ENCODE data around the gene CAPN13.

Gene CAPN13

DNA sequence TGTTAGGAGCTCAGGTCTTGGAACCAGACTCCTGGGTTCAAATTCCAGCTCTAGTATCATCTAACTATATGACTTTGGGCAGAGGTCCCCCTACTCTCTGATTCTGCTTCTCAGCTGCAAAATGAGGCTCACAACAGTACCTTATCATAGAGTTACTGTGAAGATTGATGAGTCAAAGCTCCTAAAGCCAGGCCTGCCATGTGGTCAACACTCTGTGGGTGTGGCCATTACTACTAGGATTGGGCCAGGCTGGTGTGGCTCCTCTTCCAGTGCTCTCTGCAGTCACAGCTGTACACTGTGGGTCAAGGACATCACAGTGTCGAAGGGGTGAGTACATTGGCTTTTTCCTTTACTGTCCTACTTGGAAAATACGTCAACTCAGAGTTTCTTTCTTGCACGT is 22.6 kb downstream of the CAPN13 start:
- DNase-seq = no peak

DNA sequence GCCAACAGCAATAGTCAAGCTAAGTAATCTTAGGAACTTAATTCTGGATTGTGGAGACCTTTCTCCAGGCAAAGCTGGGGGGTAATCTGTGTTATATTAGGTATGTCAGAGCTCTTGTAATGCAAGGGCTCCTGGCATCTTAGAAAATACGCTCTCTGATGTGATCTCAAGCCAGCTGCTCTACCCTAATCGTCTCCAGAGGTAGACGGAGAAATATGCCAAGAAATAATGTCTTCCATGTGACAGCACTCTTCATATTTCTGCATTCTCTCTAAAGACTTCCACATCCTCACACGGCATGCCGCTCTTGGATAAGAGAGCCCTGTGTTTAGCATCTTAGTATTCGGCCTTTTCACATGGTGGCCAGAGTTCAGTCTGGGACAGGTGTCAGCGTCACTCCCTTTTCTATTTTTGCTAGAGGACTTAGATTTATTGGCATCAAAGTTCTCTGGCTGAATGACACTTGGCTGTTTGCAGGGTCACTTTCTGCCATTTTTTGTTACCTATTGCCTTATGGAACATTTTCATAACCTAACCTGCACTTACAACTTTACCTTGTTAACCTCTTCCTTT is 25.2 kb downstream of the CAPN13 start:
- DNase-seq = no peak

DNA sequence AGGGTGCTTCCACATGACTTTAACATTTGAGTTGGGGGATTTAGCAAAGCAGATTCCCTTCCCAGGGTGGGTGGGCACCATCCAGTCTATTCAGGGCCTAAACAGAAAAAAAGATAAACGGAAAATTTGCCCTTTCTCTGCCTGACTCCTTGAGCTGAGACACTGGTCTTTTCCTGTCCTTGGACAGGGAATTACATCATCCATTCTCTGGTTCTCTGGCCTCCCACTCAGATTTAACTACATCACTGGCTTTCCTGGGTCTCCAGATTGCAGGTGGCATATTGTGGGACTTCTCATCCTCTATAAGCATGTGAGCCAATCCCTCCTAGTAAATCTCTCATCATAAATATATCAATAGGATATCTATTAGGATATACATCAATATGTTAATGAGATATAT is 25.8 kb downstream of the CAPN13 start:
- DNase-seq = no peak

DNA sequence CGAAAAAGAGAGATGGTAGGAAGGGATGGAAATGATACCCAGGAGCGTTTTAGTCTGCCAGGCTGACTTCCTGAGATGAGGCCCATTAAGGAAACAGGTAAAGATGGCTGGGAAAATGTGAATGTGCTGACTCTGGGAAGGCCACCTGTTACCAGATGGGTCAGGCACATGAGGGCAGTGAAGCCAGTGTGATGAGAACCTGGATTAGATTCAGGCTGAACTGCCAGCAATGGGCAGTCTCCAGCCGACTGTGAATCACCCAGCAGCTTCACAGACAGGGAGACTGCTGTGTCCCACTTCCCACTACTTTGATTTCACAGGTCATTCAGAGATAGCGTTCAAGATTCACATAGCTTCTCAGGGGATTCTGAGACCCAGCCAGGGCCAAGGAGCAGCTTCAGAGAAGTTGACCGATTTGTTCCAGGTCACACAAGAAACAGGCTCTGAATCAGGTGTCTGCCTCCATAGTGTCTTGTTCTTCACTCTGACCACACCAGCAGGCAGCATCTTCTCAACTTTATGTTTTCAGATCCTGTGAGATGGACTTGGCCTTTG is 26.4 kb downstream of the CAPN13 start:
- no peak for DNase-seq

DNA sequence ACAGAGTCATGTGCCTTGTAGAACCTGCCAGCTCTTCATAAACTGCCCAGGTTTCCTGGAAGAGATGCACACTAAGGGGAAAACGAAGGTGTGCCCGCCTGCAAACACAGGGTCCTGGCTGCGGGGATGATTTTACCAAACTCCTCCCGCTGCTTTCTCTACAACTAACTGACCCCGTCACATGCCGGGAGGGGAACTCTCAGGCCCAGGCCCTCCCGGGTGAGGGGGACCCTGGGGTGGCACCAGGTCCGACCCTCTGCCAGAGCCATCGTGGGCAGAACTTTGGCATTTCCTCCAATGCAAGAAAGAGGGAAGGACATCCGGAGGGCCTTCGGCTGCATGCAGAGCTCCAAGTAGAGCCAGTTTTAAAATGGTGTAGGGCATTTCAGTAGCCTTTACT is 28.6 kb downstream of the CAPN13 start:
- no peak for DNase-seq

DNA sequence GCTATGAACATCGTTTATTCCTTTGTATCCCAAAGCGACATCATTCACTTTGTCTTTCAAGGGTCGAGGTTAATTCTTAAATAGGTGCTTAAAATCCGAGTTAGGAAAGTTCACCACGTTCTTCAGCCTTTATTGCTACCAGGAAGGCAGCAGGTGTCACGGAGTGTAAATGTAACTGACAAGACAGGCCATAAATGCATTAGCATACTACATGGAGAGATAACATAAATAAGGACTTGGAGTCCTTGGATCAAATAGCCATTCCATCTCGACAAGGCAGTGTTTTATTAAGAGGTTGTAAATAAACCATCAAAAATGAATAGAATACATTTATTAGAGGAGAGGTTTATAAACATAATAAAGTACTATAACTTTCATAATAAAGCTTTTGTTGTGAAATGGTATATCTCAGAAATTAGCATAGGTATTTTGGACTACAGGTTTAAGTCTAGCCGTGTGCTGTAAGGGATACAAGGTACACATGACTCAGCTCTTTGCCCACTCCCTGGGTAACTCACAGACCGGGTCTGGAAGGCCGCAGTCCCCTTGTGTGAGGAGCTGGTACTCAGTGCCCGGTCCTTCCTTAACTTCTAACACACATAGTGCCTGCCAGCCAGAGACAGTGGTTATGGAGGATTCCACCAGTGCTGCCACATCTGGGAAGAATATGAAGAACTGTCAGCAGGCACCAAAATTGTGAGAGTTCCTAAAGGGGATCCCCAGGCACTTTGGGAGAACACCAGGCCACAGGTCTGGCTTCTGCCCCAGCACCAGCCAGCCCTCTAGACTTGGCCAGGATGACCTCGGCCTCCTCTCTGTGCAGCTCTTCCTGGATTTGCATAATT is 29.4 kb downstream of the CAPN13 start:
- no peak for DNase-seq

DNA sequence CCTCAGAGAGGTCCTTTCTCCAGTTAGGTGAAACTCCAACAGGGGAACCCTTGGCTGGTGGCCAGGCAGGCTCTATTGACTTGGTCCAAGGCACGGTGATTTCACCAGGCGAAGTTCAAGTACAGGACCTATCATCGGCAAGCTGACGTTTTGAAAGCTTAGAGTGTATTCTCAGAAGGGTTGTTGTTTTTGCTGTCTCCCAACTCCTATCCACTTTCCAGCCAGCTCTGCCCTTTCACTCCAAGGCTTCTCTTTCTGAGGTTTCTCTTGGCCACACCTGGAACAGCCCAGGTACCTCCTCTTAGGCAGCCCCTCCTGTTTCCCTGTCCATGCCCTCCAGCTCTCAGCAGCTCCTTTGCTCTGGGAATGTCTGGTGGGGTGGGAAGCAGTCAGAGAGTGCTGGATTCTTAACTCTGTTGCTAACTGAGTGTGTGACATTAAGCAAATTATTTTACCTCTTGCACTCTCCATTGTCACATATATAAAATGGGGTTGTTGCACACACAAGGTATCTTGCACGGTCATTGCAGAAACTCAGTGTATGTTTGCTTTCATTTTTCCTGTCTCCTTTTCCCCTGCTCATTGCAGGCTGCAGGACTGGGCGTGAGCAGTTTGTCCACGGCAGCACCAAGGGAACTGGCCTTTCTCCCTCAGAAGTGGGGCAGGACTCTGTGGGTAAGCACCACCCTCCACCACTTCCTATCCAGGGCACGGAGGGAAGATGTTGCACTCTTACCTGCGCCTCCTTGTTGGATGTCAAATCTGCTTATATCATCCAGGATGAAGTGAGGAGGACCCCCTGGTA is 30.2 kb downstream of the CAPN13 start:
- no peak for DNase-seq

DNA sequence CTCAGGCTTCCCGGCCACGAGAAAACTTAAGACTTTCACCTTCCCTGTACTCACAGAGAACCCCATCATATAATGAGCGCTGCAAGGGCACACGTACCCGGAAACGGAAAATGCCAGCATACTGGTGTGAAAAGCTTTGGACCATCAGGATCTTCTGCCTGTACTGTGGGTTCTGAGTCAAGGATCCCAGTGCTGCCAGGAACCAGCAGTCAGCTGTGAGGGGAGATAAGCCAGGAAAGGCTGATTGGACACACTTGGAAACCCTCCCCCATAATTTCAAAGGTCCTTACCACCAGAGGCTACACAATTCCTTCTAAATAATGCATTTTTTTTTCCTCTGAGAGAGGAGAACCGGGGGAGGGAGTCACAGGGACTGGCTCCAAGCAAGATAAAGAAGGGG is 31.4 kb downstream of the CAPN13 start:
- no peak for DNase-seq

DNA sequence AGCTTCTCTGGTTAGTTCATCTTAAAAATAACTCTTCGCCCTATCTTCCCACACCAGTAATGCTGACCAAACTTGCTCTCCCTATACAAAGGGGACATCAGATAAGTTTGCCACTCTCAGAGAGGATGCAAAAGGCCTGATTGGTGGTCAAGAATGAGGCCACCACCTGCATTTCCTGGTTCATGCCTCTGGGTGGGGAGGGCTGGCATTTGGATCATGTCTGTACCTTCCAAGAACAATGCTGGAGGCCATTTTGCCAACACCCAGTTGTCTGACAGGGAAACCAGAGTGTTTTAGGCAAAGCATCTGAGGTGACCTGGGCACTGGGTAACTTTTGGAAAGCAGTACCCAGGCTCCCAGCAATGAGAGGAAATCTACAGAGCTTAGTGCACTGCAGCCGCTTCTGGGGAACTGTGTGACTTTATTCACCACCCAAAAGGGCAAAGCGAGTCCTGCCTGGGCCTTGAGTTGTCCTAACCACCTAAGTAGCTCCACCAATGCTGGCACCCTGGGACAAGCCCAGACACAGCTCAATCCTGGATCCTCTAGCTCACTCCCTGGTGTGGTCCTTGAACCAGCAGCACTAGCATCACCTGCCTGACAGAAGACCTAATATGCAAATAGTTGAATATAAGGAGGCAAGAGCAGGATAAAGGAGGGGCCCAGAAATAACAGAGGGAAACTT is 35.1 kb downstream of the CAPN13 start:
- no peak for DNase-seq

DNA sequence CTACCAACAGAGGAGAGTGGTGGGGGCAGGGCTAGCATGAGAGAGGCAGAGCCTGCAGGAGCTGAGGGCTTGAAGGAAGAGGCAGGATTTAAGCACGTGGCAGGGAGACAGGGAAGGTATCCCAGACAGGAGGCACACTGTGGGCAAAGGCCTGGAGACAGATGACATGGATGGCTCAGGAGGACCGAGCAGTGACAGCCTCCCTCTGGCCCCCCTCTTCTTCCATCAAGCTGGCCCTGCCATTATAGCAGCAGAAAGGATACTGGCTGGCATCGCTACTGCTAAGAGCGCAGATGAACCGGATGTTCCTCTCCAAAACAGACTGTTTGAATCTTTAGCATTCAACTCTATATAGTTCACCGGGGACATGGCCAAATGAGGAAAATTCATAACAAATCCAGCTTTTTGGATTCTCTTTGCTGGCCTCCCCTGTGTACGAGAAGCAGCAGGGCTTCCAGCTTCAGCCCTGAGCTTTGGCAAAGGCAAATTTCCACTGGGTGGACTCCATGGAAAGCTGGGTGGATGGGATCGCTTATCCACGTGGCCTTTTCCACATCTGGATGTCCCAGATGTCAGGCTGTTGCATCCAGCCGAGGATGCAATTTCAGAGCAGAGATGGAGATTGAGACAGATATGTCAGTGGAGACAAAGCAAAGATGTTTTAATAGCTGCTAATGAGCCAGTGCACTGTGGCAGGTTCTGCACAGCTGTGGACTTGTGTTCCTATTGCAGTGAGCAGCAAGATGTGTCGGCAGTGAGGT is 36.2 kb downstream of the CAPN13 start:
- no peak for DNase-seq

DNA sequence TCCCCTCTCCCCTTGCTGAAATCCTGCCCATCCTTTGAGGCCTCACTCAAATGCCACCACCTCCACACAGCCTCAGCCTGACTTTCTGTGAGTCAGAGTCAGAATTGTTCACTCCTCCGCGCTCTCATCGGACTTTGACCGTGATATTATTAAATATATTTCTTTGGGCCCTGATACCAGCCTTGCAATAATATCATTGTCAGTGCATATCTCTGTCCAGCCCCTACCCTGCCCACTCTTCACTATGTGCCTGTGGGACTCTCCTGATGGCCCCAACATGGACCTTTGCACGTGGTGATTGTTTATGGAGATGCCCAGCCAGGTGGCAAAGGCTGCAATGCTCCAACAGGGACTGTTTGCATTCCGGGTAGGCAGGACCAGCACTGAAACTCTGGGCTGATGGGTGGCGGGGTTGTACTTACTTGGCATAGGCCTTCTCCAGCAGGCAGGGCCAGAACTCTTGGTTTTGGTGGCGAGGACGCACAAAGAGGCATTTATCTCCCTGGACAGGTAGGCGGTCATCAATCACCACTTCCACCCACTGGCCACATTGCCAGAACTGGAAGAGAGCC is 37.3 kb downstream of the CAPN13 start:
- DNase-seq = no peak

DNA sequence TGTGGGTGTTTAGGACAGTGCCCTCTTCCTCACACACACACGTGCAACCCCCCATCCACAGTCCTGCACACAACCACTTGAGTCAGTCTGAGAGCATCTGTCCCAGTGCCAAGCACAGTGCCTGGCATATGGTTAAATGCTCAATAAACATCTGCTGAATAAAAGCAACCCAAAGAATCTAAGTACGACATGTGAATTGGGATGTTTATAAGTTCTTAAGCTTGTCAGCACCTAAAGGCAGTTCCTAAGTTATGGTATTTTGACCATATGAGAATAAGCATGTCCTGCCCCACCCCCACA is 37.8 kb downstream of the CAPN13 start:
- DNase-seq = no peak

DNA sequence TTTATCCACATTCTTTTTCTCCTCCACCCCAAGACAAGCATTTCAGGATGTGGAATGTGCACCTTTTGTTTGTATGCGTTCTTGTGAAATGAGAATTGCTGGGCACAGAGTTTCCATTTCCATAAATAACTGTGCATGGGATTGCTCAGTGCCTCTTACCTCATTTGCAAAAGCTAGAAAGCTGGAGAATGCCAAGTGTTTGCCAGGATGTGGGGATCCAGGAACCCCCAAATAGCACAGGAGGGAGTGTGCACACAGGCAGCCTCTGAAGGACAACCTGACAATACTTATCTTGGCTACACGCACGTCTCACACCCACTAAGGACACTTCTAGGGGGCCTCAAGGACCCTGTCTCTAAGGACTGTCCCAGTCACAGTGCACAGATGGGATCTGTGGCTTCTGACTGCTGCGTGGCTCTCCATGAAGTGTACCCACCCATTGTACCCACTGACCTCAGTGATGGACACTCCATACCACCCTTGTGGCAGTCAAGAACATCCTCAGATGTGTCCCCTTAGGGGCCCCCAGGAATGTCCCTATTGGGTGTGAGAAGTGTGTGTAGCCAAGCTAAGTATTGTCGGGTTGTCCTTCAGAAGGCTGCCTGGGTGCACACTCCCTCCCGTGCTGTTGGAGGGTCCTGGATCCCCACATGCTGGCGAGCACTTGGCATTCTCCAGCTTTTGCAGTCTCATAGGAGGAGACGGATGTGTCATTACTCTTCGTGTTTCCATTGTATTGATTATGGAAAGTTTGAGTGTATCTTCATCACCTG is 38.4 kb downstream of the CAPN13 start:
- DNase-seq = no peak

DNA sequence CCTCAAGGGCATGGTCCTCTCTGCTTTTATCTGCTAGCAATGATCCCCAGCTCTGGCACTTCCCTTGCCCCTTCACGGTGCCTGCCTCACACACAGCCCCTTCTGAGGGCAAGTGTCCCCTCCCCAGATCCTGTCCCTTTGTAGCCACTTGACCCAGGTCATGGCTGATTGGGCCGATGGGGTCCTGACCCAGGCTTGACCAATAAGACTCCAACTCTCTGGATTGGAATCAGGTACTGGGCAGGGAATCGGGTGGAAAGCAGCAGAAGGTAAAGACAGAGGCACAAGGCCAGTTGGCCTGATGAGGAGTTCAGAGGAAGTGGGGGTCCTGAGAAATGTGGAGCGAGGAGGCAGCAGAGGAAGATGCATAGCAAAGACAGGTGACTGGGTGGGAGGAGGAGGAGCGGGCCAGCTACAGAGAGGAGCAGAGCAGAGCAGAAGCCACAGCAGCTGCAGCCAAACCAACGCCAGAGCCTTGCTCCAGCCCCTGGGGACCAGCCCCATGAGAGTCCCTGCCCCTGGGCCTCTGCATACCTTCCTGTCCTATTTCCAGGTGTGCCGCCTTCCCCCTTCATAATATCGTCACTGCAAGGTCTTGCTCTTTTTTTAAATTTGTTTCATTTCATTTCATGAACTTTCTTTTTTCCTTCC is 39.1 kb downstream of the CAPN13 start:
- DNase-seq = no peak

DNA sequence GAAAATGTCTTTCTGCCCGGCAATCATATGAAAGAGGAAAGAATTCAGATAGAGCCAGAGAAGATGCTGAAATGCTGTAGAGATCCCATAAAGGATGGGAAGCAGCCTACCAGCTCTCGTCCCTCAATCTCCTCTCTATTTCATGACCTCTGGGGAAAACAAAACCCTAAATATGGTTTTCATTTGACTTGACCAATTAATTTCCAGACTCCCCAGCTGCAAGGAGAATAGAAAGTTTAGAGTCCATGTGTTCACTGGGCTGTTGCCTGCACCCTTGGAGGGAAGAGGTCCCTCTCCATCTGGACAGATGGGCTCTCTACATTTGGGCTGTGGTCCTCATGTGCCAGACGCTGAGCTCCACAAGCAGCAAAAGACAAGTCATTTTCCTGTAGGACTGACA is 40.6 kb downstream of the CAPN13 start:
- no peak for DNase-seq

DNA sequence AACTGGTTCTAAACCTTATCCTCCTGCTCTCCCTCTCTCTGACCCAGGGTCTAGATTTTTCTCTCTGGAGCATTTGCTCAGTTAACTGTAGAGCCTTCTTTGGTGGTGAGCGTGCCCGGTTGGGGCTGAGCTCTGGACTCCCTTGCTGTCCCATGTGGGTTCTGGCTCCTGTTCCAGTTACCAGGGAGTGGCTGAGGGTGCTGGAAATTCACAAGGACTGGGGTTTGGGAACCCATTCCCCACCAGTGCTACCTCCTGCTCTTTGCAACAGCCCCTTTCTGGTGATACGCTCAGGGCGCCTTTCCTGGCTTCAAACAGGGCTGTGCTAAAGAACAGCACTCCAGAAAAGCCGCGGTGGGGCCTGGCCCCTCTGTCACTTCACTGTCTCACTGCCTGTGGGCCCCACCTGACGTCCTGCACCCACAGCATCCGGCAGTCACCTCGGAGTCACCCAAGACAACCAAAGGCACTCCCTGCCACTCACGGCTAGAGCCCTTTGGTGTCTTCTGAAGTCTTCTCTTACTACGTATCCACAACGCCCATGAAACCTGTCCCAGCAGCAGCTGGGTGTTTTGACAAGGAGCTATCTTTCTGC is 41.3 kb downstream of the CAPN13 start:
- no peak for DNase-seq

DNA sequence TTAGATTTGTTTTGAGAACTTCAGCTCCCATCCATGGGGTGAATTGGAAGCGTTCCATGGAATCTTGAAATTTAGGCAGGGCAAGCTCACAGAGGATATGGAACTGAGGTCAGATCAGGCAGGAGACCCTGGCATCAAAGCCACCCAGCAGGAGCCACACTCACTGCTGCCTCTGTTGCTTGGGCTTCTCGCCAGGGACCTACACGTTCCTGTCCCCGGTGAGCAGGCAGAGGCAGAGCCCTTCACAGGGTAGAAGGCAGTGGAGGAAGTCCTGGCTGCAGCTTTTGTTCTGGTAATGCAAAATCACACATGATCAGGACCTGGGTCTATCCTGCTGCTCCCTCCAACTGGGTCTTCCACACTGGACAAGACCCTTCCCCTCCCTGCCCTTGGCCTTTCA is 42.1 kb downstream of the CAPN13 start:
- no peak for DNase-seq

DNA sequence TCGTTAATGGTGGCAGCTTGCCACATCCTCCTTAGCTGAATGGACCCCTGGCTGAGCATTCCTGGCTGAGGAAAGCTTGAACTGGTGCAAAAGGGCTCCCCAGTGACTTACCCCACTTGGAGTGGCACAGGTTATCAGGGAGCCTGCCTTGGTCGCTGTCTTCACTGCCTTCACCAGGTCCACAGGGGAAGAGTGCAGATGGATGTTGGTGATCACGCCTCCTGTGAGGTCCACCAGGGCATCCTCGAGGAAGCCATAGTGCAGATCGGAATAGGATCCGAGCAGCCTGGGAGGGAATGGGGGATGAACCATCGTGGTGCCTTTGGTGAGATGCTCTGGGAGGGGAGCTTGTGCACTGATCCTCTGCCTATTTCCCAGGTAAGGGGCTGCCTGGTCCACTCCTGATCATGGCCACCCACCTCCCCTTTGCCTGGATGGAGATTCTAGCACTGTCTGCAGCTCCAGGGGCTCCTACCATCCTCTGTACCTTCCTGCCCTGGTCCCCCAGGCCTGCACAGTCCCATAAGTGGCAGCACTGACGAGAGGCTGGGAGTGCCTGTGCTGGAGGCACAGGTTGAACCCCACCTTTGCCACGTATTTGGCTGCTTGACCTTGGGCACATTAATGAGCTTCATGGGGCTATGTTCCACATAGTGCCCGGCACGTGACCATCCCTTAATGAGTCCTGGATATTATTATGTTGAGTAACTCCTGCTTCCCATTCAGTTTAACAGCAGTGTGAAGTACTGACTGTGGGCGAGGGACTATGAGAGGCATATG is 43.0 kb downstream of the CAPN13 start:
- DNase-seq = no peak

DNA sequence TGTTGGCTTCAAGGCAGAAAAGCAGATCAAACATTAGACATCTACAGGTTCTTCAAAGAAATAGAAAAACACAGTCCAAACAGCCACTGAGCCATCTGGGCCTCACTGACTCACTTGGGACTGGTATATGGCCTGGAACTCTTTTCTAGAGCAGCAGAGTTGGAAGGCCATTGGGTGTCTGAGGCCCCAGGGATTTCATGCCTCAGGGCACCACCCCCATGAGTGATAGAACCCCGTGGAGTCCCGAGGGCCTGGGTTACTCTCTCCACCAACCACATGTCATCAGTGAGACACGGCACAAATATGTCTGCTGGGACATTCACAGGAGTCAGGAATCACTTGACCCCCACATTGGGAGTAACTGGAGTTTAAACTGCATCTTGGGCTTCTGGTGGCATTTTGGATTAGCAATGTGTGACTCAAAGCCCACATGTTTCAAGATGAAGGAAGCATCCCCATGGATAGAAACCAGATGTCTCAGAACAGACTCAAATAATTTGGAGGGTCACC is 44.0 kb downstream of the CAPN13 start:
- no peak for DNase-seq

Measured in activated effector memory CD4-positive, alpha-beta T cell treated with Interleukin-2 at 50 U/mL for 16 hours (primary cell).